Astrocyte (in vitro differentiated cells and primary cell): ENCODE results near the gene TMEM97.

Source experiments
- EZH2 ChIP-seq: IDR thresholded peaks from 2 replicates; pipeline ENCODE4 v1.6.1; 2012; ENCODE audit warnings: mild to moderate bottlenecking, low read length, inconsistent platforms; ENCODE audit not compliant: insufficient read depth
- TF ChIP-seq, protein P1 (sequence below): IDR thresholded peaks from 2 replicates; pipeline ENCODE4 v1.5.1; 2011; ENCODE audit warnings: low read depth, mild to moderate bottlenecking, inconsistent platforms, low read length, moderate library complexity; ENCODE audit not compliant: insufficient read depth

DNA sequence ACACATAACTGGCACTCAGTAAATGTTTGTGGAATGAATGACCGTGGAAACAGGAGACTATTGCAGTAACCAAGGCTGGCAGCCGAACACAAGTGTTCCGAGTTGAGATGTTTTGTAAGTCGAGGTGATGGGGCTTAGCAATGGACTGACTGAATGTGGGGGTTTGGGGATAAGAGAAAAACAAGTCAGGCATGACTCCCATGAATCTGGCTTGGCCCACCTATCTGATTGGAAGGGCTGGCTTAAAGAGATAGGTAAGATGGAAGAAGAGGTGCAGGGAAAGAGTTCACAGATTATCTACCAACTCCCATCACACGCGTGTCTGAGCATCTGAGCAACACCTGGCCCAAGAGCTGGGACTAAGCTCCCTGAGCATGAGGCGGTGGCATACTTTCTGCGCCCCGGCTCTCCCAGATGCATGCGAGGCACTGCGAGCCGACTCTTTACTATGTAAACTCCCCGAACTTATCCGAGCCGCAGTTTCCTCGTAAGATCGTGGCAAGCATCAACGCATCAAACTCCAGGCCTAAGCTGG, 15.7 kb downstream of the TMEM97 start:
- no peak for TF ChIP-seq EZH2
- TF ChIP-seq, protein P1, sequence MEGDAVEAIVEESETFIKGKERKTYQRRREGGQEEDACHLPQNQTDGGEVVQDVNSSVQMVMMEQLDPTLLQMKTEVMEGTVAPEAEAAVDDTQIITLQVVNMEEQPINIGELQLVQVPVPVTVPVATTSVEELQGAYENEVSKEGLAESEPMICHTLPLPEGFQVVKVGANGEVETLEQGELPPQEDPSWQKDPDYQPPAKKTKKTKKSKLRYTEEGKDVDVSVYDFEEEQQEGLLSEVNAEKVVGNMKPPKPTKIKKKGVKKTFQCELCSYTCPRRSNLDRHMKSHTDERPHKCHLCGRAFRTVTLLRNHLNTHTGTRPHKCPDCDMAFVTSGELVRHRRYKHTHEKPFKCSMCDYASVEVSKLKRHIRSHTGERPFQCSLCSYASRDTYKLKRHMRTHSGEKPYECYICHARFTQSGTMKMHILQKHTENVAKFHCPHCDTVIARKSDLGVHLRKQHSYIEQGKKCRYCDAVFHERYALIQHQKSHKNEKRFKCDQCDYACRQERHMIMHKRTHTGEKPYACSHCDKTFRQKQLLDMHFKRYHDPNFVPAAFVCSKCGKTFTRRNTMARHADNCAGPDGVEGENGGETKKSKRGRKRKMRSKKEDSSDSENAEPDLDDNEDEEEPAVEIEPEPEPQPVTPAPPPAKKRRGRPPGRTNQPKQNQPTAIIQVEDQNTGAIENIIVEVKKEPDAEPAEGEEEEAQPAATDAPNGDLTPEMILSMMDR = no peak
